HG03442 (cell line): ENCODE results near the gene CDX1.

Source experiments
- ATAC-seq: cut with Tn5 transposase; IDR thresholded peaks from one replicate; pipeline ENCODE4 v1.9.1; 2021; ENCODE audit warnings: mild to moderate bottlenecking, moderate library complexity; ENCODE audit not compliant: unreplicated experiment

CDX1 gene

GRCh38 chr5:150166650-150167511 is at the start of gene CDX1:
CDX1 (plus strand) TSS chr5:150166778; CDS start chr5:150166877, 99 bp downstream.
- ATAC-seq: no peak

GRCh38 chr5:150117945-150118560 is 48.5 kb upstream of the CDX1 start:
- no peak for ATAC-seq

GRCh38 chr5:150118561-150119229 is 47.9 kb upstream of the CDX1 start:
- ATAC-seq: no peak

- ATAC-seq: no peak
Observed at GRCh38 chr5:150119421-150120061, 47.0 kb upstream of the CDX1 start.

GRCh38 chr5:150120062-150120441 is 46.5 kb upstream of the CDX1 start:
- no peak for ATAC-seq

- no peak for ATAC-seq
Observed at GRCh38 chr5:150120617-150121447, 45.7 kb upstream of the CDX1 start.

- ATAC-seq: no peak
Observed at GRCh38 chr5:150121448-150122157, 45.0 kb upstream of the CDX1 start.

GRCh38 chr5:150122158-150122510 is 44.4 kb upstream of the CDX1 start:
- ATAC-seq: peak; percentile 77

GRCh38 chr5:150122536-150123481 is 43.8 kb upstream of the CDX1 start:
- no peak for ATAC-seq

- ATAC-seq: no peak
Observed at GRCh38 chr5:150123542-150123941, 43.0 kb upstream of the CDX1 start.

- no peak for ATAC-seq
Observed at GRCh38 chr5:150124111-150124557, 42.4 kb upstream of the CDX1 start.

- ATAC-seq: no peak
Observed at GRCh38 chr5:150124596-150124995, 42.0 kb upstream of the CDX1 start.

GRCh38 chr5:150125334-150125733 is 41.2 kb upstream of the CDX1 start:
- no peak for ATAC-seq

- ATAC-seq: no peak
Observed at GRCh38 chr5:150126199-150126920, 40.2 kb upstream of the CDX1 start.

GRCh38 chr5:150126921-150127265 is 39.7 kb upstream of the CDX1 start:
- no peak for ATAC-seq

GRCh38 chr5:150129454-150129812 is 37.1 kb upstream of the CDX1 start:
- ATAC-seq: no peak

GRCh38 chr5:150129813-150130492 is 36.6 kb upstream of the CDX1 start:
- peak; percentile 54 for ATAC-seq

- ATAC-seq: no peak
Observed at GRCh38 chr5:150130493-150130922, 36.1 kb upstream of the CDX1 start.
